AG04450 (cell line): ENCODE data around the gene SLC25A27. TPM values are rescaled to one million over a fixed set of nuclear protein-coding genes. Genes with fewer than 3 reads are reported as not detected.

Experiments
- CTCF ChIA-PET: fragments of 300-600, 350-600 bp; formaldehyde crosslinking; extraction: SDS; loops from one replicate; lab custom pipeline; 2022; ENCODE audit warnings: antibody characterized with exemption, inconsistent platforms; lab: Charles Lee
- POLR2A ChIA-PET: fragments of 350-600 bp; formaldehyde crosslinking; extraction: SDS; loops from one replicate; lab custom pipeline; 2021; ENCODE audit warnings: antibody characterized with exemption, inconsistent platforms; lab: Yijun Ruan, JAX
- DNase-seq: peaks from one replicate; pipeline ENCODE4 v3.0.0-alpha.2; 2011; ENCODE audit warnings: low read depth, low spot score
- H3K27ac ChIP-seq: one replicate; pipeline ENCODE4 v1.5.1; 2012; ENCODE audit warnings: low read depth, low read length, control low read depth
- H3K27me3 ChIP-seq: one replicate; pipeline ENCODE4 v1.6.0; 2012; ENCODE audit warnings: low read length; ENCODE audit not compliant: control insufficient read depth, insufficient read depth
- H3K4me3 ChIP-seq: 2 replicates; pipeline ENCODE4 v1.5.1; 2011; ENCODE audit warnings: mild to moderate bottlenecking, low read depth, low read length, control low read depth
- H3K9me3 ChIP-seq: 2 replicates; pipeline ENCODE4 v1.5.1; 2012; ENCODE audit warnings: low read length; ENCODE audit not compliant: control insufficient read depth, insufficient read depth
- CTCF ChIP-seq: IDR thresholded peaks from 2 replicates; pipeline ENCODE4 v1.5.1; 2011; ENCODE audit warnings: low read depth, low read length, control low read depth, inconsistent platforms
- polyA plus RNA-seq: library from polyadenylated mRNA; depleted of rRNA; stranded (reverse); fragments of >200 nt; gene quantifications from 2 replicates; pipeline ENCODE4 v1.2.3, GENCODE V29; 2011; rRNA removed

Gene SLC25A27
- polyA plus RNA-seq, 1 experiment = 0.25 TPM

- Histone ChIP-seq H3K27ac (no peak overlapping the region), H3K4me3 (no peak overlapping the region), H3K27me3 (no peaks in the 10 kb centered on the region), H3K9me3 (no peaks in the 10 kb centered on the region)
- TF ChIP-seq CTCF = no peak
- CTCF ChIA-PET = no interaction called here
- POLR2A ChIA-PET = no interaction called here
- no peak for DNase-seq
Measured at GRCh38 chr6:46719099-46719498, 66.3 kb downstream of the SLC25A27 start.

DNA sequence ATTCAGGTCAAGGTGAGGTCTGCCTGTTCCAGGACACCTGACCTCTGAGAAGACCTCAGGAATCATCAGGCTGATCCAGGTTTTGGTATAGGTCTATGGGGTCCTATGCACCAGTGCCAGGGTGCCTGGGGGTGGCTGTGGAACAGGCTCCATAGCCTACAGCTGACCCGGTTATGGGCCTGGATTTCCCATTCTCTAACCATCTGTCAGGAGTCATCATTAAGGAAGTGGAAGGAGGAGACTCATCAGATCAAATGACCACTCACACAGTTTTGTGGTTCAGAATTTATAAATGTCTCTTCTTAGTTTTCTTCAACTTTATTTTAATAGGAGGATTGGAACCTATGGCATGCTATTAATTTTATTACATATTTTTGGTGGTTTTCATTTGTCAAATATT is 67.6 kb downstream of the SLC25A27 start:
- CTCF ChIA-PET = no interaction called here
- DNase-seq = no peak
- Histone ChIP-seq H3K27ac (no peak overlapping the region), H3K4me3 (no peak overlapping the region), H3K27me3 (no peaks in the 10 kb centered on the region), H3K9me3 (no peaks in the 10 kb centered on the region)
- POLR2A ChIA-PET = no interaction called here
- TF ChIP-seq CTCF = no peak

Other genes with a start within 250 kb of the SLC25A27 start
- 0.11 TPM in 2 replicates for gene RCAN2, start 161.5 kb upstream of the SLC25A27 start, polyA plus RNA-seq
- gene CYP39A1, start 157 bp upstream of the SLC25A27 start, polyA plus RNA-seq = not detected in 2 replicates
- not detected in 2 replicates for gene TDRD6, start 34.9 kb downstream of the SLC25A27 start, polyA plus RNA-seq
- not detected in 2 replicates for gene PLA2G7, start 82.4 kb downstream of the SLC25A27 start, polyA plus RNA-seq
- not detected in 2 replicates for gene ANKRD66, start 94.0 kb downstream of the SLC25A27 start, polyA plus RNA-seq
- gene MEP1A, start 140.4 kb downstream of the SLC25A27 start, polyA plus RNA-seq = not detected in 2 replicates